HEK293 (cell line): ENCODE measurements around the gene VPS4A.

Source experiments
- CTCF ChIA-PET: fragments of 350-600 bp; formaldehyde crosslinking; extraction: SDS; loops from one replicate; lab custom pipeline; 2021; ENCODE audit warnings: antibody characterized with exemption; lab: Yijun Ruan, JAX
- POLR2A ChIA-PET: fragments of 300-600 bp; formaldehyde crosslinking; extraction: SDS; loops from one replicate; lab custom pipeline; 2020; ENCODE audit warnings: antibody characterized with exemption, inconsistent platforms; lab: Yijun Ruan, JAX
- H3K27ac ChIP-seq: fragments of 200-500 bp; sonication (Bioruptor generic); 2 replicates; pipeline ENCODE4 v1.5.1; 2014; ENCODE audit warnings: low read depth, low read length, control low read depth, inconsistent platforms; ENCODE audit errors: extremely low read depth
- H3K36me3 ChIP-seq, 2 experiments: fragments of 200-500 bp in 1 of 2; sonication (Bioruptor generic) in 1 of 2; 1 replicate in 1 of 2; 2 replicates in 1 of 2; pipeline ENCODE4 v1.5.1; 2014 to 2017; ENCODE audit warnings: inconsistent platforms in 2 of 2, low read length in 2 of 2; ENCODE audit not compliant: control insufficient read depth in 2 of 2, insufficient read depth in 1 of 2
- H3K4me1 ChIP-seq: fragments of 200-500 bp; sonication (Bioruptor generic); 2 replicates; pipeline ENCODE4 v1.5.1; 2014; ENCODE audit warnings: mild to moderate bottlenecking, low read length, inconsistent platforms; ENCODE audit not compliant: control insufficient read depth, insufficient read depth
- H3K4me3 ChIP-seq: 2 replicates; pipeline ENCODE4 v1.5.1; 2011; ENCODE audit warnings: low read depth, mild to moderate bottlenecking, control low read depth, low read length, moderate library complexity
- H3K9me3 ChIP-seq: fragments of 200-500 bp; sonication (Bioruptor generic); 2 replicates; pipeline ENCODE4 v1.5.1; 2014; ENCODE audit warnings: low read depth, low read length, inconsistent platforms; ENCODE audit not compliant: control insufficient read depth, insufficient read depth
- GLIS1 ChIP-seq: fragments of 450-650 bp; formaldehyde crosslinking; IDR thresholded peaks from 2 replicates; pipeline ENCODE4 v1.5.1; 2016; ENCODE audit warnings: missing biosample characterization, missing genetic modification characterization
- GLIS2 ChIP-seq: fragments of 450-650 bp; formaldehyde crosslinking; IDR thresholded peaks from 2 replicates; pipeline ENCODE4 v1.5.1; 2016; ENCODE audit warnings: missing biosample characterization, missing genetic modification characterization
- KLF16 ChIP-seq: fragments of 450-650 bp; formaldehyde crosslinking; IDR thresholded peaks from 2 replicates; pipeline ENCODE4 v1.5.1; 2017; ENCODE audit warnings: missing biosample characterization, missing genetic modification characterization
- KLF9 ChIP-seq: fragments of 450-650 bp; formaldehyde crosslinking; IDR thresholded peaks from 2 replicates; pipeline ENCODE4 v1.5.1; 2016; ENCODE audit warnings: missing biosample characterization, missing genetic modification characterization, low read depth
- YY2 ChIP-seq: fragments of 450-650 bp; formaldehyde crosslinking; IDR thresholded peaks from 2 replicates; pipeline ENCODE4 v1.5.1; 2016; ENCODE audit warnings: missing biosample characterization, missing genetic modification characterization
- ZEB2 ChIP-seq: fragments of 450-650 bp; formaldehyde crosslinking; IDR thresholded peaks from 2 replicates; pipeline ENCODE4 v1.5.1; 2016; ENCODE audit warnings: missing biosample characterization, missing genetic modification characterization
- ZNF341 ChIP-seq: fragments of 450-650 bp; formaldehyde crosslinking; IDR thresholded peaks from 2 replicates; pipeline ENCODE4; 2016; ENCODE audit warnings: low read depth, missing biosample characterization, missing genetic modification characterization
- ZNF555 ChIP-seq: fragments of 450-650 bp; formaldehyde crosslinking; conservative IDR thresholded peaks from 2 replicates; pipeline ENCODE4 v1.5.1; 2017; ENCODE audit warnings: missing biosample characterization, mild to moderate bottlenecking, missing genetic modification characterization, inconsistent platforms
- ZNF560 ChIP-seq: fragments of 450-650 bp; formaldehyde crosslinking; IDR thresholded peaks from 2 replicates; pipeline ENCODE4 v1.5.1; 2017; ENCODE audit warnings: missing biosample characterization, missing genetic modification characterization, borderline replicate concordance
- ZNF600 ChIP-seq: fragments of 450-650 bp; formaldehyde crosslinking; IDR thresholded peaks from 2 replicates; pipeline ENCODE4 v1.5.1; 2016; ENCODE audit warnings: missing biosample characterization, missing genetic modification characterization
- ZNF658 ChIP-seq: fragments of 450-650 bp; formaldehyde crosslinking; IDR thresholded peaks from 2 replicates; pipeline ENCODE4; 2016; ENCODE audit warnings: missing biosample characterization, missing genetic modification characterization
- ZNF677 ChIP-seq: fragments of 450-650 bp; IDR thresholded peaks from 2 replicates; pipeline ENCODE4 v1.5.0; 2018; ENCODE audit warnings: missing biosample characterization, mild to moderate bottlenecking, missing genetic modification characterization, moderate library complexity
- ZNF830 ChIP-seq: fragments of 450-650 bp; IDR thresholded peaks from 2 replicates; pipeline ENCODE4 v1.5.0; 2018; ENCODE audit warnings: missing biosample characterization, missing genetic modification characterization, low read depth, mild to moderate bottlenecking, moderate library complexity
- ZXDB ChIP-seq: fragments of 450-650 bp; formaldehyde crosslinking; IDR thresholded peaks from 2 replicates; pipeline ENCODE4 v1.5.1; 2016; ENCODE audit warnings: missing biosample characterization, missing genetic modification characterization
- TF ChIP-seq, protein P1 (sequence below): fragments of 450-650 bp; formaldehyde crosslinking; IDR thresholded peaks from 2 replicates; pipeline ENCODE4 v1.5.1; 2016; ENCODE audit warnings: missing biosample characterization, missing genetic modification characterization
- TF ChIP-seq, protein P2 (sequence below): fragments of 450-650 bp; formaldehyde crosslinking; conservative IDR thresholded peaks from 2 replicates; pipeline ENCODE4 v1.5.1; 2016; ENCODE audit warnings: low read depth, missing biosample characterization, missing genetic modification characterization
- TF ChIP-seq, protein P3 (sequence below): fragments of 450-650 bp; formaldehyde crosslinking; optimal IDR thresholded peaks from 2 replicates; pipeline ENCODE3; 2016; ENCODE audit warnings: missing biosample characterization, mild to moderate bottlenecking, missing genetic modification characterization
- TF ChIP-seq, protein P4 (sequence below): fragments of 450-650 bp; formaldehyde crosslinking; IDR thresholded peaks from 2 replicates; pipeline ENCODE4; 2016; ENCODE audit warnings: missing biosample characterization, missing genetic modification characterization
- TF ChIP-seq, protein P5 (sequence below): fragments of 450-650 bp; formaldehyde crosslinking; IDR thresholded peaks from 2 replicates; pipeline ENCODE4 v1.5.1; 2016; ENCODE audit warnings: missing biosample characterization, missing genetic modification characterization
- TF ChIP-seq, protein P6 (sequence below): fragments of 450-650 bp; formaldehyde crosslinking; IDR thresholded peaks from 2 replicates; pipeline ENCODE4 v1.5.1; 2016; ENCODE audit warnings: missing biosample characterization, missing genetic modification characterization

VPS4A gene

DNA sequence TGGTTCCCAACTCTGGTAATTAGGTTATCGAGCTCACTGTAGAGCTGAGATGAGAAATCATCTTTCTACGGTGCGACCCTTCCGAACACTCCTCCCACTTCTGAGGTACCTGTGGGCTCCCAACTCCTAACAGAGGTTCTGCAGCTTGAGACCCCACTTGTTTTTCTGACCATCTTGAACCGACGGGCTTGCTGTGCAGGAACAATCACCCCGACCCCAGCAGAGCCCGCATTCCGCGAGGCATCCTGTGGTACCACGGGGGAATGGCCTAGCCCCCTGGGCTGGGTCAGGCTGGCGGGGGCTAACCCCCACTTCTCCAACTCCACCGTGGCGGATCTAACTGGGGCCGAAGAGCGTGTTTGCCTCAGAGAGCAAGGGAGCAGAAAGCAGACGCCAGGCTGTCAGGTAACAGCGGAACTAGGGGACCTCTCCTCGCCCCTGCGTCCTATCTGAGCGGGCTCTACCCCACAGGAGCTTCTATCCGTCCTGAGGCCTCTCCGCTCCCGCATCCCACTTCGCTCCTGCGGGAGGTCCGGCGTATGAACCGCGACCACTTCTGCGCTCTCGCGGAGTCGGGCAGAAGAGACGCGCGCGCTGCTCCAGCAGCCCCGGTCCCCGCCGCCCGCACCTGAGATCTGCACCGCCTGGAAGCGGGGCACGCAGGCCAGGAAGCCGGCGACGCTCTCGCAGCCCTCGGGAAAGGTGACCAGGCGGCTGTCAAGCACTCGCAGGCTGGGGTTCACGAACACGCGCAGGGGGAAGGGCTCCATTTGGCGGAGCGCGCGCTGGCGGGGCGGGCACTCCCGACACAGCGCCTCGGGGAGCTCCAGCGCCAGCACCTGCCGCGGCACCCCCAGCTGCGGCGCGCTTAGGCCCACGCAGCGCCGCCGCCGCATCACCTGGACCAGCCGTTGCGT, 18.5 kb downstream of the VPS4A start:
- Histone ChIP-seq H3K4me3 (peak overlapping the region; percentile 80), H3K36me3 (peaks cover 15 to 77% of the 10 kb centered on the region in 2 experiments; a peak in 2 of 3 replicates), H3K27ac (peak overlapping the region; percentile 78; the same call in 1 of the 2 replicates), H3K4me1 (peaks cover 4% of the 10 kb centered on the region; the same call in 1 of the 2 replicates), H3K9me3 (no peaks in the 10 kb centered on the region)
- ChIA-PET POLR2A (interaction anchor here (0.6 to 4.9 kb wide), 8 partner anchors 11 to 425 kb away, joined by 3 to 27 read pairs (median 4); partner anchors contain the start of genes COG8, NIP7 and NOB1), CTCF (interaction anchor here (0.9 to 1.0 kb wide), 2 partner anchors 13 to 18 kb away, joined by 3 to 6 read pairs; no protein-coding TSS in a partner anchor)
- TF ChIP-seq, protein P1, sequence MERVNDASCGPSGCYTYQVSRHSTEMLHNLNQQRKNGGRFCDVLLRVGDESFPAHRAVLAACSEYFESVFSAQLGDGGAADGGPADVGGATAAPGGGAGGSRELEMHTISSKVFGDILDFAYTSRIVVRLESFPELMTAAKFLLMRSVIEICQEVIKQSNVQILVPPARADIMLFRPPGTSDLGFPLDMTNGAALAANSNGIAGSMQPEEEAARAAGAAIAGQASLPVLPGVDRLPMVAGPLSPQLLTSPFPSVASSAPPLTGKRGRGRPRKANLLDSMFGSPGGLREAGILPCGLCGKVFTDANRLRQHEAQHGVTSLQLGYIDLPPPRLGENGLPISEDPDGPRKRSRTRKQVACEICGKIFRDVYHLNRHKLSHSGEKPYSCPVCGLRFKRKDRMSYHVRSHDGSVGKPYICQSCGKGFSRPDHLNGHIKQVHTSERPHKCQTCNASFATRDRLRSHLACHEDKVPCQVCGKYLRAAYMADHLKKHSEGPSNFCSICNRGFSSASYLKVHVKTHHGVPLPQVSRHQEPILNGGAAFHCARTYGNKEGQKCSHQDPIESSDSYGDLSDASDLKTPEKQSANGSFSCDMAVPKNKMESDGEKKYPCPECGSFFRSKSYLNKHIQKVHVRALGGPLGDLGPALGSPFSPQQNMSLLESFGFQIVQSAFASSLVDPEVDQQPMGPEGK (tag by site-specific recombination) = peak; percentile 15; the same call in 1 of the 2 replicates
- no peak for TF ChIP-seq ZNF677
- TF ChIP-seq, protein P2, sequence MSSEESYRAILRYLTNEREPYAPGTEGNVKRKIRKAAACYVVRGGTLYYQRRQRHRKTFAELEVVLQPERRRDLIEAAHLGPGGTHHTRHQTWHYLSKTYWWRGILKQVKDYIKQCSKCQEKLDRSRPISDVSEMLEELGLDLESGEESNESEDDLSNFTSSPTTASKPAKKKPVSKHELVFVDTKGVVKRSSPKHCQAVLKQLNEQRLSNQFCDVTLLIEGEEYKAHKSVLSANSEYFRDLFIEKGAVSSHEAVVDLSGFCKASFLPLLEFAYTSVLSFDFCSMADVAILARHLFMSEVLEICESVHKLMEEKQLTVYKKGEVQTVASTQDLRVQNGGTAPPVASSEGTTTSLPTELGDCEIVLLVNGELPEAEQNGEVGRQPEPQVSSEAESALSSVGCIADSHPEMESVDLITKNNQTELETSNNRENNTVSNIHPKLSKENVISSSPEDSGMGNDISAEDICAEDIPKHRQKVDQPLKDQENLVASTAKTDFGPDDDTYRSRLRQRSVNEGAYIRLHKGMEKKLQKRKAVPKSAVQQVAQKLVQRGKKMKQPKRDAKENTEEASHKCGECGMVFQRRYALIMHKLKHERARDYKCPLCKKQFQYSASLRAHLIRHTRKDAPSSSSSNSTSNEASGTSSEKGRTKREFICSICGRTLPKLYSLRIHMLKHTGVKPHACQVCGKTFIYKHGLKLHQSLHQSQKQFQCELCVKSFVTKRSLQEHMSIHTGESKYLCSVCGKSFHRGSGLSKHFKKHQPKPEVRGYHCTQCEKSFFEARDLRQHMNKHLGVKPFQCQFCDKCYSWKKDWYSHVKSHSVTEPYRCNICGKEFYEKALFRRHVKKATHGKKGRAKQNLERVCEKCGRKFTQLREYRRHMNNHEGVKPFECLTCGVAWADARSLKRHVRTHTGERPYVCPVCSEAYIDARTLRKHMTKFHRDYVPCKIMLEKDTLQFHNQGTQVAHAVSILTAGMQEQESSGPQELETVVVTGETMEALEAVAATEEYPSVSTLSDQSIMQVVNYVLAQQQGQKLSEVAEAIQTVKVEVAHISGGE (tag by site-specific recombination) = peak; percentile 30; the same call in 1 of the 2 replicates
- TF ChIP-seq ZXDB = 0 out of 2 replicates have a peak, but pooled peaks have one; percentile 21
- TF ChIP-seq GLIS1 (tag by site-specific recombination) = peak; percentile 58
- TF ChIP-seq ZNF600 (tag by site-specific recombination) = no peak
- peak; percentile 71 for TF ChIP-seq ZNF341 (tag by site-specific recombination)
- 0 out of 2 replicates have a peak, but pooled peaks have one; percentile 21 for TF ChIP-seq KLF16
- TF ChIP-seq GLIS2 = peak; percentile 73
- TF ChIP-seq, protein P3, sequence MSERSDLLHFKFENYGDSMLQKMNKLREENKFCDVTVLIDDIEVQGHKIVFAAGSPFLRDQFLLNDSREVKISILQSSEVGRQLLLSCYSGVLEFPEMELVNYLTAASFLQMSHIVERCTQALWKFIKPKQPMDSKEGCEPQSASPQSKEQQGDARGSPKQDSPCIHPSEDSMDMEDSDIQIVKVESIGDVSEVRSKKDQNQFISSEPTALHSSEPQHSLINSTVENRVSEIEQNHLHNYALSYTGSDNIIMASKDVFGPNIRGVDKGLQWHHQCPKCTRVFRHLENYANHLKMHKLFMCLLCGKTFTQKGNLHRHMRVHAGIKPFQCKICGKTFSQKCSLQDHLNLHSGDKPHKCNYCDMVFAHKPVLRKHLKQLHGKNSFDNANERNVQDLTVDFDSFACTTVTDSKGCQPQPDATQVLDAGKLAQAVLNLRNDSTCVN (tag by site-specific recombination) = peak; percentile 88
- TF ChIP-seq ZNF658 = no peak
- 0 out of 2 replicates have a peak, but pooled peaks have one; percentile 7 for TF ChIP-seq KLF9
- 0 out of 2 replicates have a peak, but pooled peaks have one; percentile 13 for TF ChIP-seq ZEB2

DNA sequence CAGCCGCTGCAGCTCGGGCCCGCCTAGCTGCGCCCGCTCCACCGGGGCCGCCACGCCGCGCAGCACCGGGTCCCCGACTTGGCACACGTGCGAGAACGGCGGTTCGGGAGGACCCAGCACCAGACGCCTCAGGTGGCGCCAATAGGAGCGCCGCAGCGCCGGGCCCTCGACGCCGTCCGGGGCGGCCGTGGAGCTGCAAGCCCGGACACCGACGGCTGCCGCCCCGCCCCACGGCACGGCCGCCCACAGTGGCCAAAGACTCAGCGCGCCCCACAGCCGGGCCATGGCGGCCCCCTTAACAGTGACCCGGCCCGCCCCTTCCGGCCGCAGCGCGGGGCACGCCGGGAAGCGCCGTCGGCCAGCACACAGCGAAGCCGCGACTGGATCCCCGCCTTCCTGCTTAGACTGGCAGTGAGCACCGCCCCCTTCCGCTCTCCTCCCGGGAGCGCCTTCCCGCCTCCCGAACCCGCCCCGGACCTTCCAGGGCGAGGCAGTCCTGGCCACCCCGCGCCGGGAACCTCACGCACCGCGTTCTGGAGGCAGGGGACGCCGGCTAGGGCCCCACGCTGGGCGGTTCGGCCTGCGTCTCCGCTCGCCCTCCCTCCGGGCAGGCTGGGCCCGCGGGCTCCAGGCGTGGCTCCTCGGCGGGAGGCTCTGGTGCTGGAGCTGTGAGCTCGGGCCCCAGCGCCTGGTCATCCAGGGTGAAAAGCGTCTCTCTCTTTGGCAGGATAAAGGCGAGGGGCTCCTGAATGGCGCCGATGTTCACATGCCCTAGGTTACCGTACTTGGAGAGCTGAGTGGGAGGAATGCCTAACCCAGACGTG, 19.3 kb downstream of the VPS4A start, which contains the start of gene PDF:
PDF (minus strand) TSS at position 303 of the 824 bp plus-strand sequence; CDS start at position 285, 18 bp downstream.
- peak within 1 kb of the TSS; percentile 80 for H3K4me3 ChIP-seq
- H3K27ac ChIP-seq = peak within 1 kb of the TSS; percentile 78
- ChIA-PET POLR2A (interaction anchor here (0.6 to 4.9 kb wide), 5 partner anchors 10 to 424 kb away, joined by 3 to 27 read pairs (median 3); partner anchors contain the start of genes COG8, NIP7 and NOB1), CTCF (interaction anchor here (0.9 kb wide), 1 partner anchor 18 kb away, joined by 3 read pairs; no protein-coding TSS in a partner anchor)
- peaks cover 18 to 79% of the 10 kb centered on the region in 2 experiments; a peak in 2 of 3 replicates for H3K36me3 ChIP-seq
- H3K9me3 ChIP-seq = no peaks in the 10 kb centered on the region
- H3K4me1 ChIP-seq = peaks cover 4% of the 10 kb centered on the region; the same call in 1 of the 2 replicates
- TF ChIP-seq, protein P4, sequence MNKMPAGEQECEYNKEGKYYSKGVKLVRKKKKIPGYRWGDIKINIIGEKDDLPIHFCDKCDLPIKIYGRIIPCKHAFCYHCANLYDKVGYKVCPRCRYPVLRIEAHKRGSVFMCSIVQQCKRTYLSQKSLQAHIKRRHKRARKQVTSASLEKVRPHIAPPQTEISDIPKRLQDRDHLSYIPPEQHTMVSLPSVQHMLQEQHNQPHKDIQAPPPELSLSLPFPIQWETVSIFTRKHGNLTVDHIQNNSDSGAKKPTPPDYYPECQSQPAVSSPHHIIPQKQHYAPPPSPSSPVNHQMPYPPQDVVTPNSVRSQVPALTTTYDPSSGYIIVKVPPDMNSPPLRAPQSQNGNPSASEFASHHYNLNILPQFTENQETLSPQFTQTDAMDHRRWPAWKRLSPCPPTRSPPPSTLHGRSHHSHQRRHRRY (tag by site-specific recombination) = no peak
- TF ChIP-seq ZNF830 (tag by site-specific recombination) = no peak
- TF ChIP-seq, protein P5, sequence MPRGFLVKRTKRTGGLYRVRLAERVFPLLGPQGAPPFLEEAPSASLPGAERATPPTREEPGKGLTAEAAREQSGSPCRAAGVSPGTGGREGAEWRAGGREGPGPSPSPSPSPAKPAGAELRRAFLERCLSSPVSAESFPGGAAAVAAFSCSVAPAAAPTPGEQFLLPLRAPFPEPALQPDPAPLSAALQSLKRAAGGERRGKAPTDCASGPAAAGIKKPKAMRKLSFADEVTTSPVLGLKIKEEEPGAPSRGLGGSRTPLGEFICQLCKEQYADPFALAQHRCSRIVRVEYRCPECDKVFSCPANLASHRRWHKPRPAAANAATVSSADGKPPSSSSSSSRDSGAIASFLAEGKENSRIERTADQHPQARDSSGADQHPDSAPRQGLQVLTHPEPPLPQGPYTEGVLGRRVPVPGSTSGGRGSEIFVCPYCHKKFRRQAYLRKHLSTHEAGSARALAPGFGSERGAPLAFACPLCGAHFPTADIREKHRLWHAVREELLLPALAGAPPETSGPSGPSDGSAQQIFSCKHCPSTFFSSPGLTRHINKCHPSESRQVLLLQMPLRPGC (tag by site-specific recombination) = no peak
- peak; percentile 81 for TF ChIP-seq YY2 (tag by site-specific recombination)
- TF ChIP-seq ZNF560 = no peak
- TF ChIP-seq, protein P6, sequence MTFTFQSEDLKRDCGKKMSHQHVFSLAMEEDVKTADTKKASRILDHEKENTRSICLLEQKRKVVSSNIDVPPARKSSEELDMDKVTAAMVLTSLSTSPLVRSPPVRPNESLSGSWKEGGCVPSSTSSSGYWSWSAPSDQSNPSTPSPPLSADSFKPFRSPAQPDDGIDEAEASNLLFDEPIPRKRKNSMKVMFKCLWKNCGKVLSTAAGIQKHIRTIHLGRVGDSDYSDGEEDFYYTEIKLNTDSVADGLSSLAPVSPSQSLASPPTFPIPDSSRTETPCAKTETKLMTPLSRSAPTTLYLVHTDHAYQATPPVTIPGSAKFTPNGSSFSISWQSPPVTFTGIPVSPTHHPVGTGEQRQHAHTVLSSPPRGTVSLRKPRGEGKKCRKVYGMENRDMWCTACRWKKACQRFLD = no peak
- no peak for TF ChIP-seq ZNF555
